ACC112 (cell line): Measurements from ENCODE around the gene FNBP1.

ENCODE experiments used
- H2AFZ ChIP-seq: fragments of 200-600 bp; sonication (generic); one replicate; pipeline ENCODE4 v1.6.0; 2017; ENCODE audit warnings: antibody characterized with exemption, low read length; ENCODE audit not compliant: unreplicated experiment
- H3K27ac ChIP-seq: fragments of 200-600 bp; sonication (generic); 2 replicates; pipeline ENCODE4 v1.5.1; 2014; ENCODE audit warnings: low read depth, mild to moderate bottlenecking, antibody characterized with exemption, low read length, moderate library complexity
- H3K27me3 ChIP-seq: fragments of 200-600 bp; sonication (generic); 2 replicates; pipeline ENCODE4 v1.6.1; 2014; ENCODE audit warnings: mild to moderate bottlenecking, antibody characterized with exemption, low read length, moderate library complexity, mixed read lengths; ENCODE audit not compliant: insufficient read depth
- H3K36me3 ChIP-seq: fragments of 200-600 bp; sonication (generic); 2 replicates; pipeline ENCODE4 v1.6.1; 2016; ENCODE audit warnings: mild to moderate bottlenecking, antibody characterized with exemption, low read length, moderate library complexity, mixed read lengths; ENCODE audit not compliant: insufficient read depth
- H3K4me1 ChIP-seq: fragments of 200-600 bp; sonication (generic); one replicate; pipeline ENCODE4 v1.6.1; 2016; ENCODE audit warnings: low read length, mixed read lengths; ENCODE audit not compliant: insufficient read depth, unreplicated experiment, control insufficient read depth
- H3K4me3 ChIP-seq: fragments of 200-600 bp; sonication (generic); 2 replicates; pipeline ENCODE4 v1.5.1; 2014; ENCODE audit warnings: mild to moderate bottlenecking, low read depth, low read length
- H3K79me2 ChIP-seq: fragments of 200-600 bp; sonication (generic); one replicate; pipeline ENCODE4 v1.6.0; 2016; ENCODE audit warnings: low read length; ENCODE audit not compliant: control insufficient read depth, unreplicated experiment, insufficient read depth

FNBP1 gene

DNA sequence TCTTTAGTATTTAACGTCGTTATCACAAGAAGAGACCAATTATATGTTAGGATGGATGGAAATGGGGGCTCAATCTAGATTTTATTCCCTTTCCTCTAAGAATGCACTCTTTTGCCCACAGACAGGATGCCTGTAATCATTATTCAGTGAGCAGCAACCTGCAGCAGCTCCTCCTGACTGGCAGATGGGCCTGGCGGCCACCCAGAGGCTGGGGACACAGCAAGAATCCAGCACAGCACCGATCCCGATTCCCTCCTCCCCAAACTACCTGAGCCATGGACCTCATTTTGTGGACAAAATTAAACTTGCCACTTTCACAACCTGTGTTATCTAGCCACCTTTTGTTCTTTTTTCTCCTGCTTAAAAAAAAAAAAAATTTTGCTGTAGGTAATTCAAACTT is 106.8 kb downstream of the FNBP1 start:
- H3K4me3 ChIP-seq = no peak overlapping the region
- H3K36me3 ChIP-seq = no peaks in the 10 kb centered on the region
- no peak overlapping the region for H2AFZ ChIP-seq
- no peak overlapping the region for H3K27ac ChIP-seq
- H3K4me1 ChIP-seq = peaks cover 35% of the 10 kb centered on the region
- H3K27me3 ChIP-seq = no peaks in the 10 kb centered on the region
- no peaks in the 10 kb centered on the region for H3K79me2 ChIP-seq

DNA sequence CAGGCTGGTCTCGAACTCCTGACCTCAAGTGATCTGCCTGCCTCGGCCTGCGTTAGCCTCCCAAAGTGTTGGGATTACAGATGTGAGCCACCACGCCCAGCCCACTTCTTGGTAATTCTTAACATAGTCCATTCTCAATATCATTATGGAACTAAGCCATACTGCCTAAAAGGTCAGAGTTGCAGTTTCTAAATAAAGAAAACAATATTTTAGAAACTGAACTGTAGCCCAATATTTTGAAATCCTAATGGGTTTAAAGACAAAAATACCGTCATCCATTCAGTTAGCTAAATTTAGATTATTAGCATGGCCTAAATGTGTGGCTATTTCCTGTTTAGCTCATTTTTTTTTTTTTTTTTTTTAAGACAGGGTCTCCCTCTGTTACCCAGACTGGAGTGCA is 108.2 kb downstream of the FNBP1 start:
- H3K4me3 ChIP-seq = no peak overlapping the region
- no peaks in the 10 kb centered on the region for H3K79me2 ChIP-seq
- no peak overlapping the region for H2AFZ ChIP-seq
- H3K27me3 ChIP-seq = no peaks in the 10 kb centered on the region
- peaks cover 35% of the 10 kb centered on the region for H3K4me1 ChIP-seq
- H3K27ac ChIP-seq = no peak overlapping the region
- H3K36me3 ChIP-seq = no peaks in the 10 kb centered on the region

DNA sequence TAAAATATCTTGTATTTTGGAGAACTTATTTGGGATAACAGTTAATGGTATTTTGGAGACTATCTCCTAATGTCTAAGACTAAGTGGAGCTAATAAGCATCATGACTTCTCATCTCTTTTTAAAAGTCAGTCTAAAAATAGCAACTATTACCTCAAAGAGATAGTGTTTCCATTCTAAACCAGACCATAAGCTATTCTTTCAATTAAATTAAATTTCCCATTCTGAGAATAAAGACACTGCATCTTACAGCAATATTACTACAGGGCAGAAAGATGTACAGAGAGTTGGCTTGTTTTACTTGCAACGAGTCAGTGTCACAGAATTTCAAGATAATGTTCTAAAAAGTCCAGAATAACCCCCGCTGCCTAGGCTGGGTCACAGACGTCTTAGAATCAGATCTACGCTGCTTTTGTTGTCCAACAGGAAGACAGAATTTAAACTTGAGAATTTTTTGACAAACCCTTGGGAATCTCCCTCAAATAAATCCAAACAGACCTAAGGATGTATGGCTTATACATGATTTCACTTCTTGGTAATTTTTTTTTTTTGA is 108.9 kb downstream of the FNBP1 start:
- H2AFZ ChIP-seq = peak overlapping the region; percentile 51
- peak overlapping the region; percentile 11; the same call in 1 of the 2 replicates for H3K4me3 ChIP-seq
- no peaks in the 10 kb centered on the region for H3K36me3 ChIP-seq
- peaks cover 35% of the 10 kb centered on the region for H3K4me1 ChIP-seq
- H3K27ac ChIP-seq = peak overlapping the region; percentile 68
- no peaks in the 10 kb centered on the region for H3K27me3 ChIP-seq
- H3K79me2 ChIP-seq = no peaks in the 10 kb centered on the region

DNA sequence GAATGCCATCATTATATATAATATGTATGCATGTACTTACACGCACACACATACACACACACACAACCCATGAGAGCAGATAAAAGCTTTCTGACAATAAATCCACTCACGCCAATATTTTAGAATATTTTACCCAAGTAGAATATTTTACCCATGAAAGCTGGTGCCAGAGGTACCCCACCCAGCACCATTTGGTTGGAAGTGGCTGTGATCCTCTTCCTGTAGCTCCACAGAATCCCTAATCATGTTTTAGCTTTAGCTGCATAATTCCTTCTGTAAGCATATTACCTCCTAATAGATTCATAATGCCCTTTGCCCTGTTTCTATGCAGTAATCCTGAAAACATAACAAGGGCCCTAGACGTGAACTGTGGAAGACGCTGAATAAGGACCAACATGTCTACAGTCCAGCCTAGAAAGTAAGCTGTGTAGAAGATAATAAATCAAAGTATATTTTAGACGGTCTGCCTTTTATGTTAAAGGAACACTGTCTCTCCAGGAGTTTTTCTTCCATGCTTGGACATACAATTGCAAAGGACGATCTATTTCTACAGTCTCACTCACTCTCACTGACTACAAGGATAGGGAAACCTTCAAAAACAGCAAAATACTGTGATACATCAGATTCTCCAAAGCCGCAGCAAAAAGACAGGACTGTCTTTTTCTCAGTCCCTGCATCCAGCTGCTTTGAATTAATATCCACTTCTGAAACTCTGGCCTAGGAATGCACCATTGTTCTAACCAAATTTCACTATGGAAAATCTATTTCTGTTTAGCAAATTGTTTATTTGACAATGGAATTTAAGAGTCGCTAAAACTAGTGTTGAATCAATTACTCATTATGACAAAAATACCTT is 109.6 kb downstream of the FNBP1 start:
- H3K27ac ChIP-seq = peak overlapping the region; percentile 68
- H3K4me3 ChIP-seq = peak overlapping the region; percentile 11; the same call in 1 of the 2 replicates
- no peaks in the 10 kb centered on the region for H3K27me3 ChIP-seq
- H3K79me2 ChIP-seq = no peaks in the 10 kb centered on the region
- no peaks in the 10 kb centered on the region; the same call in 1 of the 2 replicates for H3K36me3 ChIP-seq
- peak overlapping the region; percentile 99 for H2AFZ ChIP-seq
- H3K4me1 ChIP-seq = peaks cover 31% of the 10 kb centered on the region

DNA sequence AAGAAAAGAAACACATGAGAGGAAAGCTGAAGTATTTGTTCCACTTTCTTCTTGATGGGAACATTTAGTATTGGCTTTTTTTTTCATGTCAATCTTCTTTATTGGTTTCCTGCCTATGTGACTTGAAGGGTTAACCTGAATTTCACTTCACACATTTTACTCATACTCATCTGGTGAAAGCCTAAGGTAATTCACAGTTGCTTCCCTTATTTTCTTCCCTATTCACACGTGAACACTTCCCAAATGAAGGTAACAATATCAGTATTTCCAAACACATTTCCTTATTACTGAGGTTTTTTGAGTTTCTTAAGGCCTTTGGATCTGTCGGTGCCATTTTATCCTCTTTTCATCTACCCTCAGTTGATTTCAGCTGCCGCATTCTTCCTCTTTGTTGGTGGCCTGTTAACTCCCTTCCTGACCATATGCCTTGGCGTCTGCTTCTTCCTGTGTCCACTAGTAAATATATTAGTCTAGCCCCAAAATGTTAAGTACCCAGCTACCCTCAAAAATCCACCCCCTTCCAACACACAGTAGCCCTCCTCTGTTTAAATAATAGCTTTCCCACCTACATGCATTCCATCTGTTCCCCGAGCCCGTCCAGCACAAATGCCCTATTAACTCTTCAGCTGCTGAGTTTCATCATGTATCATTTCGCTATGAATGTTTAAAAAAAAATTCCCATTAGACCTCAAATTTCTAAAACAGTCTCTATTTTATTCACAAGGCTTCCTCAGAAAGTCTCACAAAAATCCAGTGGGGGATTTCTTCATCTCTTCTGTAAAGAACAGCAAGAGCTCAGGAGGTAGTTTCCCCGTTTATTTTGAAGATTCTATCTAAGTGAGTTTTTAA is 110.5 kb downstream of the FNBP1 start:
- Histone ChIP-seq H3K4me3 (peak overlapping the region; percentile 74), H3K36me3 (no peaks in the 10 kb centered on the region; the same call in 1 of the 2 replicates), H3K27ac (peak overlapping the region; percentile 68), H3K79me2 (no peaks in the 10 kb centered on the region), H3K4me1 (peaks cover 27% of the 10 kb centered on the region), H2AFZ (peak overlapping the region; percentile 99), H3K27me3 (no peaks in the 10 kb centered on the region)

DNA sequence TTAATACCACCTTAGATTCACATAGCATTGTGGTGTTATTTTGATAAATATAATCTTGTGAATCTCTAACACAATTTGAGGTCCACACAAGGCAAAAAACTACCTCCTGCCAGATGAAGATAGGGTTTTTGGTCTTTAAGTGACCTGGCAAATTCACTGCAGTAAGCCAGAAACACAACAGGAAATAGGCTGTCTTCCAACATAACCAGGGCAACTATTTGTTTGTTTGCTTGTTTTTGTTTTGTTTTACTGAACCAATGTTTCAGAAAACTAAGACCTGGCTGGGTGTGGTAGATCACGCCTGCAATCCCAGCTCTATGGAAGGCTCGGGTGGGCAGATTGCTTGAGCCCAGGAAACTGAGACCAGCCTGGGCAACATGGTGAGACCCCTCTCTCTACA is 112.2 kb downstream of the FNBP1 start:
- Histone ChIP-seq H3K36me3 (peaks cover 4% of the 10 kb centered on the region), H3K4me1 (peaks cover 27% of the 10 kb centered on the region), H3K27me3 (no peaks in the 10 kb centered on the region), H2AFZ (no peak overlapping the region), H3K27ac (no peak overlapping the region), H3K79me2 (no peaks in the 10 kb centered on the region), H3K4me3 (no peak overlapping the region)

DNA sequence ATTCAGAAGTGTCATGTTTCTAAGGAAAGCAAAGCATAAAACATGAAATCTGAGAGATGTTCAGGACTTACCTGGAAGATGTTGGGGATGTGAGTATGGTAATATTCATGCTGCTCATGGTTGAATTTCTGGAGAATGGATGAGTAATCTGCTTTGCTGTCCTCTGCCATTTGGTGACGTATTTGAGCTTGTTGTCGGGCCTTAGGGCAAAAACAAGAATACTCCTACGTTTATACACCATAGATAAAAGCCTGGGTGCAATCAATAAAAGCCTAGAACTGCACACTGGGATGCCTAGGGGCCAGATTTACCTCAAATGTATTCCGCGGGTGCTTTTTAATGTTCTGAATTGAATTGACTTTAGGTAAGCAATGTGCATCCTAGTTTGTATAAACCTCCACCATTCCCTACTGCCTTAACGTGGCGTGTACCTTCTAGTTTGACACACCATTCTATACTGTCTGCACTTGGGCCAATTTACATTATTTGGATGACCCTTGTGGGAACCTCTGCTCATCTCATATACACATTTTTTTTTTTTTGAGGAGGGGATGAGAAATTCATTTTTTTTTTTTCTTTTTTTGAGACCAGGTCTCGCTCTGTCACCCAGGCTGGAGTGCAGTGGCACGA is 113.4 kb downstream of the FNBP1 start:
- Histone ChIP-seq H3K4me1 (peaks cover 27% of the 10 kb centered on the region), H3K36me3 (peaks cover 4% of the 10 kb centered on the region), H3K27ac (no peak overlapping the region), H3K27me3 (no peaks in the 10 kb centered on the region), H3K79me2 (no peaks in the 10 kb centered on the region), H3K4me3 (no peak overlapping the region), H2AFZ (no peak overlapping the region)

DNA sequence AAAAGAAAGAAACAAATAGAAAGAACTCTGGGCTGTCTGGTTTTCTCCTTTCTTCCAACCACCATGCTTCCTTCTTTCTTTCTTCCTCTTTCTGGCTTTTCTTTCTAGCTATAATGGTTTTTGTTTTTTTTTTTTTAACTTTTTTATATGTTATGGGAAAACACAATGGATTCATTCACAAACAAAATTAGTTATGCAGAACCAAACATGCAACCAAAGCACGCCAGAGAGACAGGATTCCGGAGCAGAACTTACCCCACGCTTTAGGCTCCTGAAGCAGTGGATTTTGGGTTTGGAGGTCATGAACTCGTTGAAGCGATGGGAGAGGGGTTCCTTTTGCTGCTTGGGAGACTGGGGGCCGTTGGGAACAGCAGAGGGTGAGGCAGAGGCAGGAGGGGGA is 119.4 kb downstream of the FNBP1 start:
- Histone ChIP-seq H3K27ac (no peak overlapping the region), H3K27me3 (no peaks in the 10 kb centered on the region), H3K36me3 (peaks cover 4% of the 10 kb centered on the region), H3K79me2 (no peaks in the 10 kb centered on the region), H3K4me3 (no peak overlapping the region), H3K4me1 (no peaks in the 10 kb centered on the region), H2AFZ (no peak overlapping the region)

DNA sequence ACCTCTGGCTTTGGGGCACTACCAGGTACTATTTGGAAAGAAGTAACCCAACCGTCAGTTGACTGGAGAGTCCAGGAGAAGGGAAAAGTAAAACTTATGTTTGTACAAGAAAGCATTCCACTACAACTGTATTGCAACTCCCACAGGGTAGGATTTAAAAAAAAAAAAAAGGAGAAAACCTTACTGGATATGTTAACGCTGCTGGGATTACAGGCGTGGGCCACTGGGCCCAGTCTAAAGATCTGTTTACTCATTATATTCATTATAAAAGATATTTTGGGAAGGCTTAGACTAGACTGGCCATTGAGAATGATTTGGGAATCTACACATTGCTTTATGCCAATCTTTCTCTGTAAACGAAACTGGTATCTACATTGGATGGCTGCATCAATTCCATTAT is 121.1 kb downstream of the FNBP1 start:
- Histone ChIP-seq H3K79me2 (no peaks in the 10 kb centered on the region), H2AFZ (no peak overlapping the region), H3K36me3 (peaks cover under 1% of the 10 kb centered on the region), H3K4me3 (no peak overlapping the region), H3K4me1 (no peaks in the 10 kb centered on the region), H3K27ac (no peak overlapping the region), H3K27me3 (no peaks in the 10 kb centered on the region)

DNA sequence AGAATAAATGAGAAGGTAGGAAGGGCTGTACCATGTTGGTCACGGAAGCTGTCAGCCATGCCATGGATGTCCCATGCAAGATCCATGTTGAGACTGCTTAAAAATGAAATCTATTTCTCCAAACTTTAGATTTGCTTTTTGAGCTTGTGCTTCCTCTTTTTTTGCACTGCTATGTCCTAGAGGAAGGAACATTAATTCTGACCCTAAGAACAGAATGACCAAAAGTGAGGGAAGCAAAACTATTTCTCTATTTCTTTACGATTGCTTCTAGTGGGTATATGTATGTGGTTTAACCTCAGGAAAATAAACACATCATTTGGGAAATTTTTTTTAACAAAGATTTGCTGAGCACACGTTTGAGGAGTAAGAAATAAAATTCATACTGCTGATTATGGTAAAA is 123.1 kb downstream of the FNBP1 start:
- H2AFZ ChIP-seq = no peak overlapping the region
- H3K27me3 ChIP-seq = no peaks in the 10 kb centered on the region
- no peak overlapping the region for H3K27ac ChIP-seq
- H3K36me3 ChIP-seq = no peaks in the 10 kb centered on the region; the same call in 1 of the 2 replicates
- H3K79me2 ChIP-seq = no peaks in the 10 kb centered on the region
- no peak overlapping the region for H3K4me3 ChIP-seq
- no peaks in the 10 kb centered on the region for H3K4me1 ChIP-seq
